SKM-1 treated with dmso at 0.1 percent for 144 hours (cell line): Measurements from ENCODE around the gene H2AZ2.
"Not testable (repeated sequence)": the region's sequence is repeated elsewhere in the genome, so short reads cannot be mapped to it uniquely, and the experiment has no call there.

Source experiments
- DNase-seq: peaks from one replicate; lab custom pipeline; 2025; ENCODE audit not compliant: unreplicated experiment; lab: John Stamatoyannopoulos, UW

Gene H2AZ2

DNA sequence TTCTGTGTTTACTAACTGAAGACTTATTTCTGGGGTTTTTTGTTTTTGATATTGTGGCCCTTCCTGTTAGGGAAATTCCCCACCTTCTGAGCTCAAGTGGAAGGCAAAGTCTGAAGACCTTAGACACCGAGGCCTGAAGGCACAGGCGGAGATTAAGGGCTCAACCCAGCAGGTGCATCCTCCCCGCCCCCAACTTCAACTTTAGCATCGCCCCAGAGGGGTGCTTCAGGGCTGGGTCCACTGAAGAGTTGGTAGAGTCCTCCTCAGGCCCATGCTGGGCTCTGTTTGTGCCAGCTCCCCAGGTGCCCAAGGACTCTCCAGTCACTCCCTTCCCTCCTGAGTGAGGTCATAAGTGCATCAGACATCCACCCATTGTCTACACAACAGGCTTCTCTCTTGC lies 60.8 kb downstream of the H2AZ2 start:
- DNase-seq, result no peak

DNA sequence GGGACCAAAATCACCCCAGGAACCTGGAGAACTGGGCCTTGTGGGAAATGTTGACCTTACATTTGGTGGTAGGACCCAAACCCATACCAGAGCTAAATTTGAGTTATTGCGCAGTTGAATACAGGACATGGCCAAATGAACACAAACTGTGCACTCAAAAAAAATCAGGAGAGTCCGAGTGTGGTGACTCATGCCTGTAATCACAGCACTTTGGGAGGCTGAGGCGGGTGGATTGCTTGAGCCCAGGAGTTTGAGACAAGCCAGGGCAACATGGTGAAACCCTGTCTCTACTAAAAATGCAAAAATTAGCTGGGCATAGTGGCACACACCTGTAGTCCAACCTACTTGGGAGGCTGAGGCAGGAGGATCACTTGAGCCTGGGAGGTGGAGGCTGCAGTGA lies 62.7 kb downstream of the H2AZ2 start:
- not testable (repeated sequence) for DNase-seq

DNA sequence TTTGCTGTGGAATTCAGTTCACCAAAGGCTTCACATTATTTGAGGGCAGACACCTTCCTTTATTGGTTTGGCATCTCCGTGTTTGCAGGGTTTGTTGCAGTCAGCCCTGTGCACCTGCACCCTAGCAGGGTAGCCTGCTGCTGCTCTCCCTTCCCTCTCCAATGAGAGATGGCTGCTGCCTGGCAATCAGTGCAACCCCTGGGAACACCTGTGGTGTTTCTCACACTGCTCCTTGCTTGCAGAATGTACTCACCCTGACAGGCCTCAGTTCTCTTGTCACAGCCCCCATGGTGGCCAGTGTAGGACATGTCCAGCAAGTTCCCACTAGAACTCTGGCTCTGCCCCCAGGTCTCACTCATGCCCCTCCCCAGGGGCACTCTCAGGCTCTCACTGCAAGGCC lies 63.5 kb downstream of the H2AZ2 start:
- DNase-seq, result no peak

DNA sequence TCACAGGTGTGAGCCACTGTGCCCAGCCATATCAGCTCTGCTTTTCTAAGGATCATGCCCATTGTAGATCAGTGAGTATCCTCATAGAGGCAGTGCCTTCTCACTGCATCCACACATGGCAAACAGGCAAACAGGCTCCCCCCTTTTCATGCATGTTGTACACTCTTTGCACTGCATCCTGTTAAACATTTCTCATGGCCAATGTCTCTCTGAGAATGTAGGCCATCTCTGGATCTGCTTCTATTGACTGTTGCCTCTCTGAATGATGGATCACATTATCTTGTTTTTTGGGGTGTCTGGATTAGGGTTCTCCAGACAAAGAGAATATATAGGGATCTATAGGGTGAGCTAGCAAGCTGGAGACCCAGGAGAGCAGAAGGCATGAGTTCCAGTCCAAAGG lies 64.5 kb downstream of the H2AZ2 start:
- no peak for DNase-seq

DNA sequence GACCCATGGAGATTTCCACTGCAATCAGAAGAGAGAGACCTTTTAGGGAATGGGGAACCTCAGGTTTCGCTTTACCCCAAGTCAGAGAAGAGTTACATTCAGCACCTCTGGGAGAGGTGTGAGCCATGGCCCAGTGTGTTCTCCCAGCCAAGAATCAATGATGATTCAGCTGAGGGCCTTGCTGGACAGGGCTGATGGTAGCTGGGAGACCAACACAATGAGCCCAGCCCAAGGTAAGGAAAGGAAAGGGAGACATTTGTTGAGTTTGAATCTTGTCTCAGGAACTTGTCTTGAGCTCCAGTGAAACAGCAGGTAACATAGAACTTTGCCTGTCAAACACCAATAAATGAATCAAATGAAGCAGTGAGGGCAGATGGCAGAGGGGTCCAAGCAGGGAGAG lies 65.4 kb downstream of the H2AZ2 start:
- no peak for DNase-seq
